HepG2 (cell line): Measurements from ENCODE around the gene MC1R. TPM values are rescaled to one million over a fixed set of nuclear protein-coding genes. Genes with fewer than 3 reads are reported as not detected.
A peak's percentile ranks its signal among the peaks of the same experiment; 100 is the strongest.

Experiments
- CEBPZ ChIP-seq: IDR thresholded peaks from 2 replicates; pipeline ENCODE4 v1.6.1; 2012; ENCODE audit warnings: low read length, improper control_type of control experiment
- HOXA7 ChIP-seq: sonication (generic); formaldehyde crosslinking; IDR thresholded peaks from 2 replicates; pipeline ENCODE4 v1.8.1; 2022; ENCODE audit warnings: mild to moderate bottlenecking, missing genetic modification reagents, moderate library complexity
- PTBP1 ChIP-seq: fragments of 200-400 bp; formaldehyde crosslinking; IDR thresholded peaks from 2 replicates; pipeline ENCODE4 v1.6.1; 2018; ENCODE audit warnings: low read length, low read depth; ENCODE audit not compliant: poor library complexity, severe bottlenecking
- RERE ChIP-seq: IDR thresholded peaks from 2 replicates; pipeline ENCODE4 v1.6.1; 2016; ENCODE audit warnings: low read depth, missing genetic modification reagents, missing compliant biosample characterization
- REXO4 ChIP-seq: sonication (generic); formaldehyde crosslinking; IDR thresholded peaks from 2 replicates; pipeline ENCODE4 v1.8.0; 2022; ENCODE audit warnings: missing genetic modification reagents, mild to moderate bottlenecking, borderline replicate concordance
- STAG1 ChIP-seq: sonication (generic); formaldehyde crosslinking; IDR thresholded peaks from 2 replicates; pipeline ENCODE4 v1.4.0; 2020; ENCODE audit warnings: missing genetic modification reagents
- TMF1 ChIP-seq: sonication (generic); formaldehyde crosslinking; IDR thresholded peaks from 2 replicates; pipeline ENCODE4 v1.8.1; 2022; ENCODE audit warnings: low read depth, missing genetic modification reagents
- TP53 ChIP-seq: sonication (generic); formaldehyde crosslinking; conservative IDR thresholded peaks from 2 replicates; pipeline ENCODE4 v1.4.0; 2020; ENCODE audit warnings: missing genetic modification reagents
- ZBTB3 ChIP-seq: sonication (generic); formaldehyde crosslinking; IDR thresholded peaks from 2 replicates; pipeline ENCODE4 v1.4.0; 2020; ENCODE audit warnings: low read depth, mild to moderate bottlenecking, moderate library complexity, missing genetic modification reagents, borderline replicate concordance
- ZNF335 ChIP-seq: sonication (generic); formaldehyde crosslinking; IDR thresholded peaks from 2 replicates; pipeline ENCODE4 v1.4.0; 2020; ENCODE audit warnings: missing genetic modification reagents
- ZNF484 ChIP-seq: sonication (generic); formaldehyde crosslinking; IDR thresholded peaks from 2 replicates; pipeline ENCODE4 v1.5.1; 2020; ENCODE audit warnings: mild to moderate bottlenecking, low read depth, missing genetic modification reagents, borderline replicate concordance
- ZNF687 ChIP-seq: sonication (generic); formaldehyde crosslinking; IDR thresholded peaks from 2 replicates; pipeline ENCODE4 v1.5.1; 2020; ENCODE audit warnings: mild to moderate bottlenecking, missing genetic modification reagents, moderate library complexity
- ZNF766 ChIP-seq: sonication (generic); formaldehyde crosslinking; IDR thresholded peaks from 2 replicates; pipeline ENCODE4 v1.5.0; 2020; ENCODE audit warnings: missing genetic modification reagents, borderline replicate concordance
- ZNF772 ChIP-seq: sonication (generic); formaldehyde crosslinking; IDR thresholded peaks from 2 replicates; pipeline ENCODE4 v1.5.0; 2020; ENCODE audit warnings: mild to moderate bottlenecking, missing genetic modification reagents
- ZNF773 ChIP-seq: sonication (generic); formaldehyde crosslinking; IDR thresholded peaks from 2 replicates; pipeline ENCODE4 v1.4.0; 2020; ENCODE audit warnings: missing genetic modification reagents, borderline replicate concordance
- polyA plus RNA-seq, 8 experiments: library from polyadenylated mRNA; depleted of rRNA in 3 of 8; stranded (reverse) in 7 of 8; unstranded in 1 of 8; fragments of >200 nt; fragmentation: Illumina TruSeq in 4 of 8; extraction: Trizol in 4 of 8; gene quantifications; 2 replicates each; pipeline versions ENCODE4 v1.2.1 to v1.2.3, GENCODE V29; 2011 to 2016; ENCODE audit warnings: low read depth in 4 of 8, missing spikeins in 1 of 8, mixed read lengths in 1 of 8; ENCODE audit not compliant: insufficient read depth in 1 of 8
- total RNA-seq, 5 experiments: library from RNA; depleted of rRNA; stranded (reverse); fragments of >200 nt; fragmentation: Illumina TruSeq; extraction: Trizol; gene quantifications; 2 replicates each; pipeline ENCODE4 v1.2.3, GENCODE V29; 2016; ENCODE audit warnings: low read depth in 1 of 5

The MC1R gene
- total and polyA plus RNA-seq, 2 of the 13 experiments (the other 11 are each of a cell fraction or from before 2014, with no cell fraction given) = 9.1 to 14.8 TPM

- peak; percentile 100 for TF ChIP-seq ZNF687
- TF ChIP-seq ZBTB3 (CRISPR knock-in tag) = peak; percentile 82; the same call in 1 of the 2 replicates
- peak; percentile 94 for TF ChIP-seq ZNF766
- TF ChIP-seq HOXA7 (CRISPR knock-in tag) = no peak
- TF ChIP-seq ZNF773 (CRISPR knock-in tag) = peak; percentile 95
- peak; percentile 73; the same call in 1 of the 2 replicates for TF ChIP-seq REXO4 (CRISPR knock-in tag)
- no peak for TF ChIP-seq TP53
- TF ChIP-seq ZNF484 (CRISPR knock-in tag) = no peak
- TF ChIP-seq RERE (CRISPR knock-in tag) = peak; percentile 43; the same call in 1 of the 2 replicates
- TF ChIP-seq CEBPZ = no peak
- peak; percentile 81 for TF ChIP-seq ZNF772 (CRISPR knock-in tag)
- no peak; the same call in 1 of the 2 replicates for TF ChIP-seq TMF1 (CRISPR knock-in tag)
- TF ChIP-seq ZNF335 (CRISPR knock-in tag) = no peak
- 0 out of 2 replicates have a peak, but pooled peaks have one; percentile 26 for TF ChIP-seq STAG1 (CRISPR knock-in tag)
- peak; percentile 42 for TF ChIP-seq PTBP1
Observed at GRCh38 chr16:89915303-89916232, 3.1 kb upstream of the MC1R start (continued).
